ENCODE results near the gene CLDN15.
"Not testable (repeated sequence)": the region's sequence is repeated elsewhere in the genome, so short reads cannot be mapped to it uniquely, and the experiment has no call there.

CLDN15 gene

DNA sequence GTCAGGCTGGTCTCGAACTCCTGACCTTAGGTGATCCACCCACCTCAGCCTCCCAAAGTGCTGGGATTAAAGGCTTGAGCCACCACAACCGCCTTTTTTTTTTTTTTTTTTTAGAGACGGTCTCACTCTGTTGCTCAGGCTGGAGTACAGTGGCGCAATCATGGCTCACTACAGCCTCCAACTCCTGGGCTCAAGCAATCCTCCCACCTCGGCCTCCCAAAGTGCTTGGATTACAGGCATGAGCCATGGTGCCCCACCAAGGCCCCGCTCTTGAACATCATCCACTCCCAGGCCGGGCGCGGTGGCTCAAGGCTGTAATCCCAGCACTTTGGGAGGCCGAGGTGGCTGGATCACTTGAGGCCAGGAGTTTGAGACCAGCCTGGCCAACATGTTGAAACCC lies 38.1 kb downstream of the CLDN15 start:
- DNase-seq (ENCODE audit: low read depth) = not testable (repeated sequence)

GRCh38 chr7:101198476-101198875 lies 39.1 kb downstream of the CLDN15 start:
- DNase-seq (ENCODE audit: low read depth) = no peak

DNA sequence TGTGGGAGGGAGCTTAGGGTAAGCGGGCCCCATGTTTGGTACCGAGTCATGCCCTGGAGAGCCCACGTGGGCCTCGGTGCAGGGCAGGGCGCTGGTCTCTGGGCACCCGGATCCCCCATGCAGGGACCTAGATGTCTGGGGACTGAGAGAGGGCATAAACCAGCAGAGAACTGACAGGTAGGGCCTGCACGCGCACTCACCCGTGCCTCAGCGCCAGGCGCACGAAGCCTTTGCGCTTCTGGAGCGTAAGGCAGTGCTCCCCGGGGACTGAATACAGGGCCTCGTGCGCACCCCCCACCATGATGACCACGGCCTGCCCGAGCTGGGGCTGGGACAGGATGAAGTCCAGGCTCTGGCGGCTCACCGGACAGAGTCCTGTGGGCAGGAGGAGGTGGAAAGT lies 39.6 kb downstream of the CLDN15 start:
- DNase-seq (ENCODE audit: low read depth) = no peak

DNA sequence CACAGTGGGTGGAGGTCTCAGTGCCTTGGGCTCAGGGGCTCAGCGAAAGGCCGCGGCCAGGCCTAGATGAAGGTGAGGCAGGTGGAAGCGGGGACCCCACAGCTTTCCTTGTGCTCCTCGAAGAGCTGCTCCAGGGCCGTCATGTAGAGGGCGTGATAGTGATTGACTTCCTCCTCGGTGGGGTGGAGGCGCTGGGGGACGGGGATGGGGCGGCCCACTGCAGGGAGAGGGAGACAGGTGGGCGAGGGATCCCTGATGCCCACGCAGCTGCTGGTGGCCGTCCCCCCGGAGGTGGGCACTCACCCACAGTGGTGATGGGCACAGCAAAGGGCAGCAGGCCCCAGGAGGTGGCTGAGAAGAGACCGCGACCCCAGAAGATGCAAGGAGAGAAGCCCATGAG lies 41.7 kb downstream of the CLDN15 start:
- DNase-seq (ENCODE audit: low read depth) = no peak

DNA sequence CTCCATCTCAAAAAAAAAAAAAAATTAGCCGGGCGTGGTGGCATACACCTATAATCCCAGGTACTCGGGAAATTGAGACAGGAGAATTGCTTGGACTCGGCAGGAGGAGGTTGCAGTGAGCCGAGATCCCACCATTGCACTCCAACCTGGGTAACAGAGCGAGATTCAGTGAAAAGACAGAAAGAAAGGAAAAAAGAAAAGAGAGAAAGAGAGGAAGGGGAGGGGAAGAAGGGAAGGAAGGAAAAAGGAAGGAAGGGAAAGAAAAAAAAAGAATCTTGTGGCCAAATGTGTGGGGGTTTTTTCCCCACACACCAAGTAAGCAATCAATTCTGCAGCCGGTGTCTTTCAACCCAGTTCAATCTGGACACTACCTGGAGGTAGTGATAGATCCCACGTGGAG lies 48.5 kb downstream of the CLDN15 start:
- DNase-seq (ENCODE audit: low read depth) = no peak

GRCh38 chr7:101186844-101187428 lies 50.7 kb downstream of the CLDN15 start:
- DNase-seq (ENCODE audit: low read depth) = no peak

GRCh38 chr7:101186194-101186593 lies 51.4 kb downstream of the CLDN15 start:
- no peak for DNase-seq (ENCODE audit: low read depth)

- no peak for DNase-seq (ENCODE audit: low read depth)
These were observed 52.3 kb downstream of the CLDN15 start for GRCh38 chr7:101185258-101185839.
